Esophagus (tissue), 2 donors: ENCODE data around the gene DMRTC2. TPM values are rescaled to one million over a fixed set of nuclear protein-coding genes. Genes with fewer than 3 reads are reported as not detected.
"Not testable (repeated sequence)": the region's sequence is repeated elsewhere in the genome, so short reads cannot be mapped to it uniquely, and the experiment has no call there.

Experiments used
- H3K27ac ChIP-seq, 2 donors: one replicate each; pipeline ENCODE4 v1.5.1; 2013; ENCODE audit warnings: low read depth in 2 of 2, mild to moderate bottlenecking in 2 of 2, inconsistent platforms in 1 of 2, low read length in 1 of 2, moderate library complexity in 1 of 2
- H3K27me3 ChIP-seq, 2 donors: one replicate each; pipeline ENCODE4 v1.6.1; 2013; ENCODE audit warnings: low read length in 2 of 2, control low read depth in 1 of 2, mild to moderate bottlenecking in 1 of 2; ENCODE audit not compliant: insufficient read depth in 2 of 2, control insufficient read depth in 1 of 2
- H3K36me3 ChIP-seq, 2 donors: one replicate each; pipeline ENCODE4 v1.6.1; 2013; ENCODE audit warnings: low read length in 1 of 2; ENCODE audit not compliant: control insufficient read depth in 2 of 2, insufficient read depth in 2 of 2
- H3K4me1 ChIP-seq, 2 donors: one replicate each; pipeline ENCODE4 v1.6.1; 2013; ENCODE audit warnings: low read length in 1 of 2; ENCODE audit not compliant: control insufficient read depth in 2 of 2, insufficient read depth in 2 of 2
- H3K4me3 ChIP-seq, 2 donors: one replicate each; pipeline ENCODE4 v1.5.1; 2013; ENCODE audit warnings: low read length in 2 of 2, mild to moderate bottlenecking in 2 of 2, low read depth in 1 of 2, moderate library complexity in 1 of 2
- H3K9me3 ChIP-seq, 2 donors: one replicate each; pipeline ENCODE4 v1.6.1; 2013; ENCODE audit warnings: mild to moderate bottlenecking in 2 of 2, low read depth in 1 of 2, low read length in 1 of 2, moderate library complexity in 1 of 2; ENCODE audit not compliant: control insufficient read depth in 2 of 2, insufficient read depth in 1 of 2
- WGBS, 2 donors: extraction: QIAGEN DNeasy Blood & Tissue Kit; methylation state at CpG; one replicate each; pipeline ENCODE4 v1.1.7; 2013; 5-methylcytosine and 5-hydroxymethylcytosine counted together
- polyA plus RNA-seq, 2 donors: library from polyadenylated mRNA; stranded (reverse); fragments of 200-250 nt; gene quantifications; one replicate each; pipeline ENCODE4 v1.2.3, GENCODE V29; 2013
- donor health status: healthy with polysubstance abuse.
- donor health status: Bipolar disorder and iron deficiency.

DMRTC2 gene
- polyA plus RNA-seq, 2 donors: 0.18 TPM; not detected in 1

GRCh38 chr19:41875973-41876372 lies 31.1 kb downstream of the DMRTC2 start:
- Histone ChIP-seq H3K27ac (peak overlapping the region in 1 of 2 donors; percentile 10), H3K36me3 (peaks cover 6 to 10% of the 10 kb centered on the region in 2 donors)
- not testable (repeated sequence) for H3K9me3 ChIP-seq, H3K4me1 ChIP-seq, H3K4me3 ChIP-seq, H3K27me3 ChIP-seq
- 70 to 81% methylated on average over 3 of the region's 3 CpGs for WGBS, 2 donors

DNA sequence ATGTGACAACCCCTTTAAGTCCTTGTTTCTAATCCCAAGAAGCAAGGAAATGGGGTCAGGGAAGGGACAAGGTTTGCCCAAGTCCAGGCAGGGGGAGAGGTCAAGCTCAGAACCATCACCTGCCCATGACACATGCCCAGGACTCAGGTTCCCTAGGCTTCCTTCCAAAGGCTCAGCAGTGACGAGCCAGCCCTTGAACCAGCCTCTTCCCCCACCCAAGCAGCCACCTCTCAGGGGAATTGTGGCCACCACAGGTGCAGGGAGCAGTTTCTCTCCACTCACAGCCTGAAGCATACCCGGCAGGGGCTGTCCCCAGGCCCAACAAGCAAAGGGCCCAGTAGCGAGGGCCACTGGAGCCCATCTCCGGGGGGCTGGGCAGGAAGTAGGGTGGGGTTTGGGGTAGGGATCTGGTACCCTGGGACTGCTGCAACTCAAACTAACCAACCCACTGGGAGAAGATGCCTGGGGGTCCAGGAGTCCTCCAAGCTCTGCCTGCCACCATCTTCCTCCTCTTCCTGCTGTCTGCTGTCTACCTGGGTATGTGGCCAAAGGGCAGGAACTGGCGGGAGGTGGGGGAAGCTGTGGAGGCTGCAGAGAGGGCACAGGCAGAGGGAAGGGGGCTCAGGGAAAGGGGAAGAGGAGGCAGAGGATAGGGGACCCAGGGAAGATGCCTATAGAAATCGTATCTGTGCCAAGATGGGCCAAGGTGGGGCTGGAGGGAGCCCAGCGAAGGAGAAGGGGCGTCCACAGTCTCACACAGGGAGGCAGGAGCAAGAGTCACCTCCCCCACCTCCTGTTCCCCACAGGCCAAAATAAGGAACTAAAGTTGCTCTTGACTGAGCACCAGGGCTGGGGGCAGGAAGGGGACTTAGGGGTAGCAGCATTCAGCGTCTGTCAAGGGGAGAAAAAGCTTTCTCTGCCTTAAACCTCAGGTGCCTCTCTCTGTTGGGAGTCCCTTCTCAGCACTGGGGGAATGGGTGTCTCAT lies 32.3 kb downstream of the DMRTC2 start, which contains the start of gene CD79A:
TSS of gene CD79A (plus strand) at position 433 of the 986 bp plus-strand sequence. CDS start at position 459, 26 bp downstream.
- Histone ChIP-seq H3K4me1 (peaks cover 0 to 2% of the 10 kb centered on the region in 2 donors), H3K36me3 (no peaks in the 10 kb centered on the region), H3K4me3 (no peak within 1 kb of the TSS), H3K27me3 (no peaks in the 10 kb centered on the region), H3K9me3 (no peaks in the 10 kb centered on the region), H3K27ac (peak within 1 kb of the TSS in 1 of 2 donors; percentile 24)
- WGBS, 2 donors: 64 to 66% methylated on average over 9 of the region's 9 CpGs

GRCh38 chr19:41877916-41878905 lies 33.4 kb downstream of the DMRTC2 start:
- Histone ChIP-seq H3K36me3 (no peaks in the 10 kb centered on the region), H3K27ac (peak overlapping the region in 1 of 2 donors; percentile 24), H3K4me3 (no peak overlapping the region), H3K27me3 (no peaks in the 10 kb centered on the region), H3K9me3 (no peaks in the 10 kb centered on the region), H3K4me1 (peaks cover 0 to 7% of the 10 kb centered on the region in 2 donors)
- WGBS, 2 donors: 71 to 72% methylated on average over 16 to 17 of the region's 17 CpGs

DNA sequence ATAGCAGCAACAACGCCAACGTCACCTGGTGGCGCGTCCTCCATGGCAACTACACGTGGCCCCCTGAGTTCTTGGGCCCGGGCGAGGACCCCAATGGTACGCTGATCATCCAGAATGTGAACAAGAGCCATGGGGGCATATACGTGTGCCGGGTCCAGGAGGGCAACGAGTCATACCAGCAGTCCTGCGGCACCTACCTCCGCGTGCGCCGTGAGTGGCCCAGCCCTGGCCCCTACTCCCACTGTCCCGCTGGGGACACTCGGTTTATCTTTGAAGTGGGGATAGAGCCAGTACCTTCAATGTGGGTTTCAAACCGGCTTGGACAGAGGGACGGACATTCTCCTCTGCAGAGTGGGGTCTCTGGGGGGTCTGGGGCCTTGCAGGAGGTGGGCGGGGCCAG lies 34.2 kb downstream of the DMRTC2 start:
- Histone ChIP-seq H3K4me3 (no peak overlapping the region), H3K36me3 (no peaks in the 10 kb centered on the region), H3K4me1 (peaks cover 0 to 7% of the 10 kb centered on the region in 2 donors), H3K27me3 (no peaks in the 10 kb centered on the region), H3K9me3 (no peaks in the 10 kb centered on the region), H3K27ac (no peak overlapping the region)
- WGBS, 2 donors: 86% methylated on average over 21 of the region's 21 CpGs

DNA sequence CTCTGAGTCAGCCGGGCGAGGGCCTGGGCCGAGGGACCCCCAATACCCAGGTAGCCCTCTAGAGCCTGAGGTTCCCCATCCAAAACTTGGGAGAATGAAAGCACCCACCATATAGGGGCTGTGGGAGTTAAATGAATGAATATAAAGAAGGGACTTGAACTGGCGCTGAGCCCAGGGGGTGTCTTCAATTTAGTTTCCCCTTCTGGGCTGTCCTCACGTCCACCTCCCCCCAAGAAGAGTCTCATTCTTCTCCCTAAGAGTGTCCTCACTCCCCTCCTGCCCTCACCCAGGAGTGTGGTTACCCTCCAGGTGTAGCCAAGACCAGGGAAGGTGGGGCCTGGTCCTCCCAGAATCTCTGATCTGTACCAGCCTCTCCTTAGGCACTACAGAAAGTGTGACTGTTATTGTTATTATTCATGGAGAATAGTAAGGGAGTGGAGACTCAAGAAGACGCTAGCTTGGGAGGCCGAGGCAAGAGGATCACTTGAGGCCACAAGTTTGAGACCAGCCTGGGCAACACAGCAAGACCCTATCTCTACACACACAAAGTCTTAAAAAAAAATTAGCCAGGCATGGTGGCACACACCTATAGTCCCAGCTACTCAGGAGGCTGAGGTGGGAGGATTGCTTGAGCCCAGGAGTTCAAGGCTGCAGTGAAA lies 35.0 kb downstream of the DMRTC2 start:
- 74 to 79% methylated on average over 7 of the region's 7 CpGs for WGBS, 2 donors
- Histone ChIP-seq H3K9me3 (no peaks in the 10 kb centered on the region), H3K4me1 (peaks cover 0 to 7% of the 10 kb centered on the region in 2 donors), H3K27ac (no peak overlapping the region), H3K27me3 (no peaks in the 10 kb centered on the region), H3K36me3 (no peaks in the 10 kb centered on the region), H3K4me3 (no peak overlapping the region)

- 58 to 71% methylated on average over 5 of the region's 5 CpGs for WGBS, 2 donors
- H3K27ac ChIP-seq: no peak overlapping the region
- H3K9me3 ChIP-seq: no peaks in the 10 kb centered on the region
- H3K4me3 ChIP-seq: no peak overlapping the region
- H3K4me1 ChIP-seq: peaks cover 0 to 10% of the 10 kb centered on the region in 2 donors
- no peaks in the 10 kb centered on the region for H3K27me3 ChIP-seq
- H3K36me3 ChIP-seq: no peaks in the 10 kb centered on the region
Observed at GRCh38 chr19:41880329-41880708, 35.5 kb downstream of the DMRTC2 start.

DNA sequence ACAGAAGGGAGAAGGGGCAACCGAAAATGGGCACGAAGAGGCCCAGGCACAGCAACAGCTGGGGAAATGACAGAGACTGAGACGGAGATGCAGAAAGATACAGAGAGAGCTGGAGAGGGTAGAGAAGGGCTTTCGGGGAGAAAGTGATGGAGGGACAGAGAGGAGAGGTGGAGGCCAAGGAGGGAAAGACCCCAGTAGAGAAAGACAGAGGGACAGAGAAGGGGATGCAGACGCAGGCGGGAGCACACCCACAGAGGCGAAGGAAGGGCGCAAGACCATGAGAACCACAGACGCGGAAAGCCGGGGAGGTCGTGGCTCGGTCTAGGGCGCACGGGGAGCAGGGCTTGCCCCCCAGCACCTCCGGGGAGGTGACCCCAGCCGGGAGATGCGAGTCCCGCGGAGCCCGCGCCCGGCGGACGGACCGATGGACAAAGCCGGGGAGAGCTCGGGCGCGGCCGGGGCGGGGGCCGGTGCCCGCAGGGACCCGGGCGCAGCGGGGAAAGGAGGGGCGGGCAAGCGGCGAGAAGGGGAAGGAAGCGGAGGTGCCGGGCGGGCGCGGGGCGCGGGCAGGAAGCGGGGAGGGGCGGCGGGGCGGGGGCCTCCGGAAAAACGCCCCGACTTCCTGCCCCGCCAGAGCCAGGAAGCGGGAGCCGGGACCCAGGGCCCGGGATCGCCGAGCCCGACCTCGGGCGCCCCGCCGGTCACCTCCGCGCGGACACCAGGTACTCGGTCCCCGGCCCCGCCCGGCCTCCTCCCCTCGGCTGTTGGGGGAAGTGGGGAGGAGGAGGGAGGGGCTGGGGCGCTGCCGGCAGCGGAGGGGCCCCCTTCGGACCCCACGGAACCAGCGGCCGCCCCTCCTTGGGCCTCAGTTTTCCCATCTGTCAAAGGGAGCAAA lies 38.0 kb downstream of the DMRTC2 start, which contains the start of gene ARHGEF1:
TSS of gene ARHGEF1 (plus strand) at position 617 of the 895 bp plus-strand sequence. CDS start 4,899 bp downstream, outside the sequence.
- Histone ChIP-seq H3K27ac (peak within 1 kb of the TSS; percentile 90 to 91), H3K9me3 (no peaks in the 10 kb centered on the region), H3K4me1 (peaks cover 0 to 10% of the 10 kb centered on the region in 2 donors), H3K36me3 (no peaks in the 10 kb centered on the region), H3K27me3 (no peaks in the 10 kb centered on the region), H3K4me3 (peak within 1 kb of the TSS; percentile 78 to 88)
- WGBS, 2 donors: 1 to 3% methylated on average over 52 to 80 of the region's 80 CpGs

- Histone ChIP-seq H3K27me3 (no peaks in the 10 kb centered on the region), H3K9me3 (no peaks in the 10 kb centered on the region), H3K36me3 (peaks cover 0 to 4% of the 10 kb centered on the region in 2 donors), H3K4me3 (peak overlapping the region; percentile 78 to 88), H3K4me1 (peaks cover 0 to 8% of the 10 kb centered on the region in 2 donors), H3K27ac (peak overlapping the region; percentile 90 to 91)
- 0 to 1% methylated on average over 23 of the region's 23 CpGs for WGBS, 2 donors
Observed at GRCh38 chr19:41883463-41883820, 38.6 kb downstream of the DMRTC2 start.
